HG03442 (cell line): ENCODE data around the gene KCTD2.

Experiments
- ATAC-seq: cut with Tn5 transposase; IDR thresholded peaks from one replicate; pipeline ENCODE4 v1.9.1; 2021; ENCODE audit warnings: mild to moderate bottlenecking, moderate library complexity; ENCODE audit not compliant: unreplicated experiment

The KCTD2 gene

DNA sequence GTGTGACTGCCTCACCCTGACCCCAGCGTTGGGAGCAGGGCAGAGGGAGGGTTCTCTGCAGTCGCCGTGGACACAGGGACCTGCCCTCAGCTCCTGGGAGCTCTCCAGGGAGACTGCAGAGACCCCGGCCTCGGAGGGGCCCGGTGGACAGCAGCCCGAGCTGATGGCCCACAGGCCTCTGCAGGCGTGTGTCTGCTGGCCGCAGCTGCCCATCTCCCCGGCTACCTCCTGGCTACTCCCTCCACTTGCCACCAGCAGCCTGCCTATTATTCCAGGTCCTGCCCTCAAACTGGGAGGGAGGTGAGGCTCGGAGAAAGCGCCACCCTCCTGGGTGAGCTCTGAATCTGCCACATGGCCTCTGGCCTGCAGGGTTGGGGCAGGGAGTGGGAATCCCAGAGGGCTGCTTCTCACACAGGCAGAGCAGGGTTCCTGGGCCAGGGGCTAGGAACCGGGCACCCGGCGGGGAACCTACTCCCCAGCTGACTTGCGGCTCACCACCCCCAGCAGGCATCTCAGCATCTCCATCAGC lies 47.9 kb downstream of the KCTD2 start:
- ATAC-seq: no peak

- no peak for ATAC-seq
Observed at GRCh38 chr17:75096082-75096625, 49.1 kb downstream of the KCTD2 start.

- ATAC-seq: no peak
Observed at GRCh38 chr17:75097865-75098264, 50.8 kb downstream of the KCTD2 start.

GRCh38 chr17:75098861-75099260 lies 51.8 kb downstream of the KCTD2 start:
- ATAC-seq: no peak

DNA sequence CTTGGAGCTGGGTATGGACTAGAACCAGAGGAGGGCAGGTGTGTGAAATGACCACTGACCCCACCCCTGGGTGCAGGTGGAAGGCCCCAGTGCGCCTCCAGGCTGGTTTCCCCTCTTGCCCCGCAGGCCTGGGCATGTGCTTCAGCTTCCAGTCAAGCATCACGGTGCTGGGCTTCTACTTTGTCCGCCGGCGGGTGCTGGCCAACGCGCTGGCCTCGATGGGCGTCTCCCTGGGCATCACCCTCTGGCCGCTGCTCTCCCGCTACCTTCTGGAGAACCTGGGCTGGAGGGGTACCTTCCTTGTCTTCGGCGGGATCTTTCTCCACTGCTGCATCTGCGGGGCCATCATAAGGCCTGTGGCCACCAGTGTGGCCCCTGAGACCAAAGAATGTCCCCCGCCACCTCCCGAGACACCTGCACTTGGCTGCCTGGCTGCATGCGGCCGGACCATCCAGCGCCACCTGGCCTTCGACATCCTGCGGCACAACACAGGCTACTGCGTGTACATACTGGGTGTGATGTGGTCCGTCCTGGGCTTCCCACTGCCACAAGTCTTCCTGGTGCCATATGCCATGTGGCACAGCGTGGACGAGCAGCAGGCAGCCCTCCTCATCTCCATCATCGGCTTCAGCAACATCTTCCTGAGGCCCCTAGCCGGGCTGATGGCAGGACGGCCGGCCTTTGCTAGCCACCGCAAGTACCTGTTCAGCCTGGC lies 53.0 kb downstream of the KCTD2 start:
- no peak for ATAC-seq

GRCh38 chr17:75102385-75102821 lies 55.4 kb downstream of the KCTD2 start:
- no peak for ATAC-seq

- no peak for ATAC-seq
Observed at GRCh38 chr17:75103601-75104554, 56.9 kb downstream of the KCTD2 start.

GRCh38 chr17:75105126-75106080 lies 58.4 kb downstream of the KCTD2 start:
- ATAC-seq: no peak

- ATAC-seq: no peak
Observed at GRCh38 chr17:75108193-75108592, 61.2 kb downstream of the KCTD2 start.

DNA sequence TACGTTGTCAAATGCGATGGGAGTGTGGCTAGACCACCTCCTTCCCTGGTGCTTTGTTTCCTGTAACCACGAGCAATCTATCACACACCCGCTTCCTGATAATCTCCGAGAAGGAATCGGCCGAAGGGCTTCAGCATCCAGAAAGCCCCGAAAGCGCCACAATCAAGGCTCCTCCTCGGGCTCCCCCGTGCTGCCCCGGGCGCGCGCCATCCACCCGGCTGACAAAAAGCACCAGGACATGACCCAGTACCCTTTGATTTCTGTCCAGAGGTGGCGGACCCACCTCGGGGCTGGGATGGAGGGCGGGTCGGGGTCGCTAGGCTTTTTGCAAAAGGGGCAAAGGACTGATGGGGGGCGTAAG lies 62.0 kb downstream of the KCTD2 start:
- ATAC-seq: no peak

- ATAC-seq: peak; percentile 66
Observed at GRCh38 chr17:75109407-75110233, 62.6 kb downstream of the KCTD2 start, which contains the start of gene ARMC7. TSS of gene ARMC7 (plus strand) at chr17:75109969. CDS start at chr17:75110289, 320 bp downstream.

DNA sequence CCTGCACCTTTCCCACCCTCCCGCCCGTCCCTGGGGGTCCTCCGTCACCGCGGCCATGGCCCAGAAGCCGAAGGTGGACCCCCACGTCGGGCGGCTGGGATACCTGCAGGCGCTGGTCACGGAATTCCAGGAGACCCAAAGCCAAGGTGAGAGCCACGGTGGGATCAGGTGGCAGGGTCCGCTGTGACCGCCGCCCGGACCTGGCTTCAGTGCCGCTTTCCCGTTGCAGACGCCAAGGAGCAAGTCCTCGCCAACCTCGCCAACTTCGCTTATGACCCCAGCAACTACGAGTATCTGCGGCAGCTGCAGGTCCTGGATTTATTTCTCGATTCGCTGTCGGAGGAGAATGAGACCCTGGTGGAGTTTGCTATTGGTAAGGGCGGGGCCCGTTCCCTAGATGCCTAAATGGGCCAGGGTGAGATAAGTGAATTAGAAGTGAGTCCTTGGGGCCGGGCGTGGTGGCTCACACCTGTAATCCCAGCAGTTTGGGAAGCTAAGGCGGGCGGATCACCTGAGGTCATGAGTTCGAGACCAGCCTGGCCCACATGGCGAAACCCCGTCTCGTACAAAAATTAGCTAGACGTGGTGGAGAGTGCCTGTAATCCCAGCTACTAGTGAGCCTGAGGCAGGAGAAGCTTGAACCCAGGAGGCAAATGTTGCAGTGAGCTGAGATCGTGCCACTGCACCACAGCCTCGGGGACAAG lies 63.4 kb downstream of the KCTD2 start:
- no peak for ATAC-seq

GRCh38 chr17:75111777-75112335 lies 64.8 kb downstream of the KCTD2 start:
- no peak for ATAC-seq

- ATAC-seq: no peak
Observed at GRCh38 chr17:75113798-75114551, 67.0 kb downstream of the KCTD2 start.

- no peak for ATAC-seq
Observed at GRCh38 chr17:75114552-75115314, 67.7 kb downstream of the KCTD2 start.
